Epithelial cell of esophagus (primary cell): ENCODE measurements around the gene RSL24D1.

Experiments used
- DNase-seq: peaks from one replicate; pipeline ENCODE4 v3.0.0; 2010; ENCODE audit warnings: low read depth
- H3K4me3 ChIP-seq: 2 replicates; pipeline ENCODE4 v1.5.1; 2011; ENCODE audit warnings: mild to moderate bottlenecking, low read length, control low read depth
- TF ChIP-seq, protein P1 (sequence below): IDR thresholded peaks from 2 replicates; pipeline ENCODE4 v1.5.1; 2011; ENCODE audit warnings: low read depth, mild to moderate bottlenecking, low read length, control low read depth, inconsistent platforms; ENCODE audit not compliant: insufficient read depth; ENCODE audit errors: missing control alignments

The RSL24D1 gene

DNA sequence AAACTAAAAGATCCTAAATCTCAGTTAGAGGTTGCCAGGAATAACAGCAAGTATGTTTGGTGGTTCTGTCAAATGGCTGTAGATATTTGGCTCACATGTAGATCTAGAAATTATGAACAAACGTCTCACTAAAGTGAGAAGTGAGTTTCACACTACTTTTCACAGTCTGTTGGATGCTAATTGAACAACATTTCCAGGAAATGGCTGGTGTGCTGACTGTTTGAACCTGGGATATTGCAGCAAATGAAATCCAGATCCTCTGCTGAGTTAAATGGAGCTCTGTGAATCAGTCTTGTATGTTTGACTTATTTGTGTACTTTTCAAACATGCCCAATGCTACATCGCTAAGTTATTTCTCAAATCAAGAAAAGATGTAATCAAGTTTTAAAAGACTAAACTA, 21.3 kb upstream of the RSL24D1 start:
- TF ChIP-seq, protein P1, sequence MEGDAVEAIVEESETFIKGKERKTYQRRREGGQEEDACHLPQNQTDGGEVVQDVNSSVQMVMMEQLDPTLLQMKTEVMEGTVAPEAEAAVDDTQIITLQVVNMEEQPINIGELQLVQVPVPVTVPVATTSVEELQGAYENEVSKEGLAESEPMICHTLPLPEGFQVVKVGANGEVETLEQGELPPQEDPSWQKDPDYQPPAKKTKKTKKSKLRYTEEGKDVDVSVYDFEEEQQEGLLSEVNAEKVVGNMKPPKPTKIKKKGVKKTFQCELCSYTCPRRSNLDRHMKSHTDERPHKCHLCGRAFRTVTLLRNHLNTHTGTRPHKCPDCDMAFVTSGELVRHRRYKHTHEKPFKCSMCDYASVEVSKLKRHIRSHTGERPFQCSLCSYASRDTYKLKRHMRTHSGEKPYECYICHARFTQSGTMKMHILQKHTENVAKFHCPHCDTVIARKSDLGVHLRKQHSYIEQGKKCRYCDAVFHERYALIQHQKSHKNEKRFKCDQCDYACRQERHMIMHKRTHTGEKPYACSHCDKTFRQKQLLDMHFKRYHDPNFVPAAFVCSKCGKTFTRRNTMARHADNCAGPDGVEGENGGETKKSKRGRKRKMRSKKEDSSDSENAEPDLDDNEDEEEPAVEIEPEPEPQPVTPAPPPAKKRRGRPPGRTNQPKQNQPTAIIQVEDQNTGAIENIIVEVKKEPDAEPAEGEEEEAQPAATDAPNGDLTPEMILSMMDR = no peak
- no peak overlapping the region for H3K4me3 ChIP-seq
- DNase-seq = no peak

DNA sequence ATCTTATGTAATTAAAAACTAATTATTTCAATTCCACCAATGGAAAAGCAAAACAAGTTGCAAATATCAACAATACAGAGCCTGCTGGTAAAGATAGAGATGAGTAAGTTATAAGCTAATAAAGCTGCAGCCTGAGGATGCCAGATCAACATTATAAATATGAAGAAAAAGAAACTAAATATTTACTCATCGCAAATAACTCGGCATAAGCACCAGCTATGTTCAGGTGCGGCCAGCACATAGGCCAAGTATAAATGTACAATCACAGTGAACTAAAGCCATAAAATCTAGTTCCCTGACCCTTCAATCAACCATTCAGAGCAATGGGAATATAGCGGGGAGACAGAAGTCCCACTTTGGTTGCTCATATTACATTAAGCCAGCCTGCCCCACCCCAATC, 7.7 kb upstream of the RSL24D1 start:
- TF ChIP-seq, protein P1 = no peak
- DNase-seq = no peak
- no peak overlapping the region for H3K4me3 ChIP-seq

DNA sequence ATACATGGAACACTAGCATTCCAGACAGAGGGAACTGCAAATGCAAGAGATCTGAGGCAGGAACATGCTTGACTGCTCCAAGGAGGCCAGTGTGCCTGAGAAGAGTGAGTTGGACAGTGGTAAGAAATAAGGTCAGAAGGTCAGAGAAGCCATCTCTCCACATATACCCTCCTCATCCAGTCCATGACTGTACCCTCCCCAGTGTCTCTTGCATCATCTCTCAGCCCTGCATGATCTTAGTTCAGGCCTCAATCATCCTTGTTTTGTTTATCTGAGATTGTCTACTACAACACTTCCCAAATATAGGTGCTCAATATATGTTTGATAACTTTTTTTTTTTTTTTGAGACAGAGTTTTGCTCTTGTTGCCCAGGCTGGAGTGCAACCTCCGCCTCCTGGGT, 5.5 kb upstream of the RSL24D1 start:
- H3K4me3 ChIP-seq = no peak overlapping the region
- TF ChIP-seq, protein P1 = no peak
- no peak for DNase-seq

DNA sequence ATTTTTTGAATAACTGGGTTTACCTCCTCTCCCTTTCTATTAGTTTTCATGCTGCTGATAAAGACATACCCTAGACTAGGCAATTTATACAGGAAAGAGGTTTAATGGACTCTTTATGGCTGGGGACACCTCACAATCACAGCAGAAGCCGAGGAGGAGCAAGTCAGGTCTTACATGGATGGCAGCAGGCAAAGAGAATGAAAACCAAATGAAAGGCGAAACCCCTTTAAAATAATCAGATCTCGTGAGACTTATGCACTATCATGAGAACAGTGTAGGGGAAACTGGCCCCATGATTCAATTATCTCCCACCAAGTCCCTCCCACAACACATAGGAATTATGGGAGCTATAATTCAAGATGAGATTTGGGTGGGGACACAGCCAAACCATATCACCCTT, 2.0 kb upstream of the RSL24D1 start:
- DNase-seq = no peak
- TF ChIP-seq, protein P1 = no peak
- no peak overlapping the region for H3K4me3 ChIP-seq

DNA sequence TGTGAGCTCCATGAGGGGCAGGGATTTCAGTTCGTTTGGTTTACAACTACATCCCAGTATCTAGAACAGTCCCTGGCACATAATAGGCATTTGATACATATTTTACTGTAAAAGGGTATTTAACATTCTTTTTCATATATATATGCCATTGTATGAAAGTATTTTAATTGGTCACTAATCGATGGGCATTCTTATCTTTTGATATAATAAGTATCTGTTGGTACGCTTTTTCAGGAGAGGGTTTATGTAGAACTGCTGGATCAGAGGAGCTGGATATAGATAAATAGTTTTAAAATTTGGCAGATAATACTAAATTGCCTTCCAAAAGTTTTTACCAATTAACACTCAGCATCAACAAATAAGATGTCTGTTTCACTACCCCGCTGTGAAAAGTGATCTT, 978 bp upstream of the RSL24D1 start:
- TF ChIP-seq, protein P1 = no peak
- no peak for DNase-seq

DNA sequence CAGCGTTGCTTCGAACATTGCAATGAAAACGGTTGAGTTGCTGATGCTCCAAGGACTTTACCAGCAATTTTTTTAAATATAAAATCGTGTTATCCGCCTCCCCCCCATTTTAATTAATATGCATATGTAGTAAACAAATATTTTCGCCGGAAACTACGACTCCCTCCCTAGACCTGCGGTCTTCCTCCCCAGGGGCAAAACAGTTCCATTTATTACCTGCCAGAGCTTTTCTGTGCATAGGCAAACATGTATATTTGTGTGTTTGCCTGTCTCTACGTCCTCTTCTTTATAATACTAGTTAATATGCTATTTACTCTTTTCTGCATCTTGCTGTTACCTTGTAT, 593 bp upstream of the RSL24D1 start:
- no peak for DNase-seq
- peak overlapping the region; percentile 89 for H3K4me3 ChIP-seq
- TF ChIP-seq, protein P1 = no peak

More for the DNA sequence above, 978 bp upstream of the RSL24D1 start:
- H3K4me3 ChIP-seq = peak overlapping the region; percentile 89

DNA sequence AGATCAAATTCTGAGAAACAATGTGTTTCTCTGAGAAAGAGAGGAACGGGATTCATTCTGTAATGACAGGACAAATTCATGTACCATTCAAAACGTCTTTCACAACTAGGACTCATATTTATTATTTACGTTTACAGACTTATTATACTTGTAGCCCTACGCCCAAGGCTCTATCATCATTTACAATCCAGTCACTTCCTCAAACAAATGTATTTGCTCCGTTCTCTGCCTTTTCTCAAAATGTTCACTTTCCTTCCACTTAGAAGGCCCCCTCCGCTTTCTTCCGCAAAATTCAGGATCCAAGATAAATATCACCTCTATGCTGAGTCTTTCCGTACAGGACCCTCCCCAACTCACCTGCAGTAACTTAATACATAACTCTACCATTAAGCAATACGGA, 745 bp downstream of the RSL24D1 start:
- peak overlapping the region; percentile 89 for H3K4me3 ChIP-seq
- DNase-seq = peak; percentile 22
- TF ChIP-seq, protein P1 = no peak
